Measurements from ENCODE around the gene ARPC1A.
"Not testable (repeated sequence)": the region's sequence is repeated elsewhere in the genome, so short reads cannot be mapped to it uniquely, and the experiment has no call there.

ARPC1A gene

GRCh38 chr7:99410635-99411034 is 84.9 kb downstream of the ARPC1A start:
- FAIRE-seq = no peak

DNA sequence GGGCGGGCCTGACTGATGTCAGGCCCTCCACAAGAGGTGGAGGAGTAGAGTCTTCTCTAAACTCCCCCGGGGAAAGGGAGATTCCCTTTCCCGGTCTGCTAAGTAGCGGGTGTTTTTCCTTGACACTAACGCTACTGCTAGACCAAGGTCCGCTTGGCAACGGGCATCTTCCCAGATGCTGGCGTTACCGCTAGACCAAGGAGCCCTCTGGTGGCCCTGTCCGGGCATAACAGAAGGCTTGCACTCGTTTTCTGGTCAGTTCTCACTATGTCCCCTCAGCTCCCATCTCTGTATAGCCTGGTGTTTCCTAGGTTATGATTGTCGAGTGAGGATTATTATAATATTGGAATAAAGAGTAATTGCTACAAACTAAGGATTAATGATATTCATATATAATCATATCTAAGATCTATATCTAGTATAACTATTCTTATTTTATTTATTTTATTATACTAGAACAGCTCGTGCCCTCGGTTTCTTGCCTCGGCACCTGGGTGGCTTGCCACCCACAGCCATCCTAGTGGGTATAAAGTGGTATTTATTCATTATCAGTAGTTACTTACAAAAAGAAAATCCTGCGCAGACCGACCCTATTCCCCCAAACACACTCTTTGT is 89.9 kb downstream of the ARPC1A start:
- not testable (repeated sequence) for FAIRE-seq

All from colon (tissue), 2 donors.